Measurements from ENCODE around the gene PLA2G2D. TPM values are rescaled to one million over a fixed set of nuclear protein-coding genes. Genes with fewer than 3 reads are reported as not detected.
A peak's percentile ranks its signal among the peaks of the same experiment; 100 is the strongest.

Gene PLA2G2D
- total RNA-seq, 6 donors from 2014 or later: 0.13 to 0.29 TPM; not detected in 4

DNA sequence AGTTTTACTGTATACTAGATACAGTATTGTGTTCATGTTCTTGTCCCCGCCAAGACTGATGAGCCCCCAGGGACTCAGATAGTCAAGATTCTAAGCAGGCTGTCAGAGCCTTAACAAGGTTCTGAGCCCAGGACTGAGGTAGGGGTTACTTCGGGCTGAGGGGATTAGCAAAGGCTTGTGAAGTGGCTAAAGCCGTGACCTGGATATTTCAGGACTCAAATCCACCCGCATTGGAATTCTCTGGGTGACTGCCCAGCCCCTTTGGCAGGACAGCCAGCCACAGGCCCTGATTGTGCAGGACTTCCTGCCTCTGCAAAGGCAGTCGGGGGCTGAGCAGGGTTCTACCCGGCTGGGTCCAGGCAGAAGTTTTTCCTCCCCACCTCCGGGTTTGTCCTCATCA, 49.5 kb downstream of the PLA2G2D start, which contains the start of gene PLA2G5:
Gene PLA2G5, plus strand, starts transcription at position 321 of the 400 bp plus-strand sequence. CDS start 14,637 bp downstream, outside the sequence.
- peak within 1 kb of the TSS; percentile 3 to 35 (median 26) for H3K4me3 ChIP-seq

DNA sequence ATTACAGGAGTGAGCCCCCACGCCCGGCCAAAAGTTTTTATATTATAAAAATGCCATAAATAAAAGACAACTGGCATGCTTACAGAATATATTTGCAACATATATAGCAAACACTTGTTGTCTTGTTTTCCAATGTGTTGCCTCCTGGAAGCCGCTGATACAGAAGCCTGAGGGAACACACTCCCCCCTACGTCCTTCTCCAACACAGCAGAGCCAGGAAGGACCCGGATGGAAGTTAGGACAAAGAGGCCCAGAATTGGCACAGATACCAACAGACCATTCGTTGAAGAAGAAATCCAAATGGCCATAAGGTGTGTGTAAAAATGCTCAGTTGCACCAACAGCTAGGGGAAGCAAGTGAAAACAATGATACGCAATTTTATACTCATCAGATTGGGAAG, 50.6 kb downstream of the PLA2G2D start:
- TF ChIP-seq EP300 (IDR thresholded peaks at IDR 0.05) (no peak), POLR2AphosphoS5 (IDR thresholded peaks at IDR 0.05) (no peak), POLR2A (IDR thresholded peaks at IDR 0.05) (no peak)
- TF ChIP-seq, protein P1, sequence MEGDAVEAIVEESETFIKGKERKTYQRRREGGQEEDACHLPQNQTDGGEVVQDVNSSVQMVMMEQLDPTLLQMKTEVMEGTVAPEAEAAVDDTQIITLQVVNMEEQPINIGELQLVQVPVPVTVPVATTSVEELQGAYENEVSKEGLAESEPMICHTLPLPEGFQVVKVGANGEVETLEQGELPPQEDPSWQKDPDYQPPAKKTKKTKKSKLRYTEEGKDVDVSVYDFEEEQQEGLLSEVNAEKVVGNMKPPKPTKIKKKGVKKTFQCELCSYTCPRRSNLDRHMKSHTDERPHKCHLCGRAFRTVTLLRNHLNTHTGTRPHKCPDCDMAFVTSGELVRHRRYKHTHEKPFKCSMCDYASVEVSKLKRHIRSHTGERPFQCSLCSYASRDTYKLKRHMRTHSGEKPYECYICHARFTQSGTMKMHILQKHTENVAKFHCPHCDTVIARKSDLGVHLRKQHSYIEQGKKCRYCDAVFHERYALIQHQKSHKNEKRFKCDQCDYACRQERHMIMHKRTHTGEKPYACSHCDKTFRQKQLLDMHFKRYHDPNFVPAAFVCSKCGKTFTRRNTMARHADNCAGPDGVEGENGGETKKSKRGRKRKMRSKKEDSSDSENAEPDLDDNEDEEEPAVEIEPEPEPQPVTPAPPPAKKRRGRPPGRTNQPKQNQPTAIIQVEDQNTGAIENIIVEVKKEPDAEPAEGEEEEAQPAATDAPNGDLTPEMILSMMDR (IDR thresholded peaks at IDR 0.05): no peak
- H3K36me3 ChIP-seq: no peaks in the 10 kb centered on the region
- H3K4me1 ChIP-seq: peaks cover 0 to 9% (median 3%) of the 10 kb centered on the region in 4 donors
- ATAC-seq (ENCODE audit: low FRiP score in 2 of 2): no peak
- no peak overlapping the region for H3K4me3 ChIP-seq
- no peaks in the 10 kb centered on the region for H3K27me3 ChIP-seq
- H3K9me3 ChIP-seq: no peaks in the 10 kb centered on the region
- 82 to 91% methylated on average over 7 of the region's 7 CpGs for WGBS, 2 donors
- DNase-seq: no peak
- no peak overlapping the region for H3K27ac ChIP-seq

More for the DNA sequence above, 49.5 kb downstream of the PLA2G2D start, which contains the start of gene PLA2G5:
- Histone ChIP-seq H3K27ac (peak within 1 kb of the TSS in 2 of 4 donors; percentile 56 to 64), H3K27me3 (no peaks in the 10 kb centered on the region), H3K36me3 (no peaks in the 10 kb centered on the region), H3K9me3 (no peaks in the 10 kb centered on the region), H3K4me1 (peaks cover 0 to 9% (median 3%) of the 10 kb centered on the region in 4 donors)
- DNase-seq (no peak), ATAC-seq (ENCODE audit: low FRiP score in 2 of 2) (peak in 1 of 2 donors; percentile 79)
- WGBS, 2 donors: 34 to 35% methylated on average over 7 of the region's 7 CpGs
- TF ChIP-seq POLR2AphosphoS5 (IDR thresholded peaks at IDR 0.05) (no peak), EP300 (IDR thresholded peaks at IDR 0.05) (no peak), POLR2A (IDR thresholded peaks at IDR 0.05) (no peak)
- TF ChIP-seq, protein P1 (IDR thresholded peaks at IDR 0.05): no peak

DNA sequence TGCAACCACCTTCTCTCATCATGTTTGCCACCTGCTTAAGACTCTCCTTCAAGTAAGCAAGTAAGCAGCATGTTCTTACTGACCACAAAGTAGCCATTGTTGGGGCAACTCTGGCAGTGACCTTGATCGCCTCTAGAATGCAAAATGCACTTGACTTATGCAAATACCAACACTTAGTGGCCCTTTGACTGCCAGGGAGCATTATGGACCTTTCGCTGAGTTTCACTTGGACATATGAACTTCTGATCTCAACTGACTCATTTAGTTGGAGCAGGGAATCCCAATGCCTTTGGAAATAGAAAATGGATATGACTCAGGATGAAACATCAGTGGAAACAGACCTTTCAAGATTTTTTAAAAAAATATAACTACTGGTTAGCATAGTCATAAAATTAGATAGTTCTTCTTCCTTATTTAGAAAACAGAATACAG, 55.5 kb downstream of the PLA2G2D start:
- WGBS, 2 donors: 64% methylated on average over 2 of the region's 2 CpGs
- Histone ChIP-seq H3K9me3 (no peaks in the 10 kb centered on the region), H3K27me3 (no peaks in the 10 kb centered on the region), H3K27ac (no peak overlapping the region), H3K4me3 (no peak overlapping the region), H3K36me3 (no peaks in the 10 kb centered on the region), H3K4me1 (peaks cover 0 to 8% (median 2%) of the 10 kb centered on the region in 4 donors)
- TF ChIP-seq EP300 (IDR thresholded peaks at IDR 0.05) (peak in 1 of 4 donors; percentile 10), POLR2AphosphoS5 (IDR thresholded peaks at IDR 0.05) (no peak)
- DNase-seq: peak in 1 of 2 donors; percentile 41
- ATAC-seq (ENCODE audit: low FRiP score in 2 of 2): peak; percentile 75 to 76

Other genes with a start within 250 kb of the PLA2G2D start
- 1 to 10 TPM; 3.1 to 8.6 (median 6.9) TPM for gene OTUD3, start 237.1 kb downstream of the PLA2G2D start, total RNA-seq
- not detected for gene PLA2G2E, start 195.9 kb downstream of the PLA2G2D start, total RNA-seq
- gene PLA2G2A, start 139.9 kb downstream of the PLA2G2D start, total RNA-seq: 100 to 1,000 TPM in 1 of 6 donors, 10 to 100 TPM in 2, 1 to 10 TPM in 1, under 1 TPM in 1, not detected in 1; 0.76 to 136 (median 14.9) TPM
- 1 to 10 TPM in 5 of 6 donors, not detected in 1; 1.4 to 5.1 (median 3.1) TPM for gene PLA2G5, start 49.3 kb downstream of the PLA2G2D start, total RNA-seq
- gene PLA2G2F, start 19.8 kb upstream of the PLA2G2D start, total RNA-seq: not detected
- 10 to 100 TPM in 1 of 6 donors, 1 to 10 TPM in 4, under 1 TPM in 1; 0.86 to 29.8 (median 6.5) TPM for gene UBXN10, start 66.6 kb upstream of the PLA2G2D start, total RNA-seq
- under 1 TPM in 1 of 6 donors, not detected in 5; 0.30 TPM for gene PLA2G2C, start 67.0 kb upstream of the PLA2G2D start, total RNA-seq
- under 1 TPM in 3 of 6 donors, not detected in 3; 0.14 to 0.77 (median 0.46) TPM for gene VWA5B1, start 171.3 kb upstream of the PLA2G2D start, total RNA-seq

Measured in upper lobe of left lung (tissue), 6 donors.